ENCODE measurements around the gene EHD3.

Gene EHD3

GRCh38 chr2:31234683-31235503, 941 bp downstream of the EHD3 start:
- peaks cover 2% of the 10 kb centered on the region; the same call in 1 of the 2 replicates for H3K4me1 ChIP-seq (ENCODE audit: control insufficient read depth, insufficient read depth, low read length)
- no CpG with 5 or more reads among the region's 17 CpGs for WGBS (ENCODE audit: insufficient coverage, insufficient read length)

GRCh38 chr2:31235504-31235902, 1.6 kb downstream of the EHD3 start:
- H3K36me3 ChIP-seq (ENCODE audit: control insufficient read depth, insufficient read depth, low read length): no peaks in the 10 kb centered on the region
- no peaks in the 10 kb centered on the region for H3K9me3 ChIP-seq (ENCODE audit: control insufficient read depth, insufficient read depth, low read length)
- H3K4me1 ChIP-seq (ENCODE audit: control insufficient read depth, insufficient read depth, low read length): peaks cover 2% of the 10 kb centered on the region; the same call in 1 of the 2 replicates
- no peak overlapping the region for H3K4me3 ChIP-seq (ENCODE audit: low read length)
- no peak for DNase-seq (ENCODE audit: low read depth, low spot score)
- no peak overlapping the region for H3K27ac ChIP-seq (ENCODE audit: low read length)
- H3K27me3 ChIP-seq (ENCODE audit: control insufficient read depth, insufficient read depth, low read length): no peaks in the 10 kb centered on the region; the same call in 1 of the 2 replicates
- WGBS (ENCODE audit: insufficient coverage, insufficient read length): no CpG with 5 or more reads among the region's 4 CpGs

More at GRCh38 chr2:31234683-31235503, 941 bp downstream of the EHD3 start:
- H3K27ac ChIP-seq (ENCODE audit: low read length): no peak overlapping the region
- DNase-seq (ENCODE audit: low read depth, low spot score): no peak
- H3K4me3 ChIP-seq (ENCODE audit: low read length): peak overlapping the region; percentile 53; the same call in 1 of the 2 replicates
- no peaks in the 10 kb centered on the region; the same call in 1 of the 2 replicates for H3K27me3 ChIP-seq (ENCODE audit: control insufficient read depth, insufficient read depth, low read length)
- no peaks in the 10 kb centered on the region for H3K9me3 ChIP-seq (ENCODE audit: control insufficient read depth, insufficient read depth, low read length)
- no peaks in the 10 kb centered on the region for H3K36me3 ChIP-seq (ENCODE audit: control insufficient read depth, insufficient read depth, low read length)

GRCh38 chr2:31236433-31237205, 2.7 kb downstream of the EHD3 start:
- Histone ChIP-seq H3K27ac (ENCODE audit: low read length) (no peak overlapping the region), H3K27me3 (ENCODE audit: control insufficient read depth, insufficient read depth, low read length) (no peaks in the 10 kb centered on the region; the same call in 1 of the 2 replicates), H3K4me3 (ENCODE audit: low read length) (no peak overlapping the region), H3K36me3 (ENCODE audit: control insufficient read depth, insufficient read depth, low read length) (no peaks in the 10 kb centered on the region), H3K4me1 (ENCODE audit: control insufficient read depth, insufficient read depth, low read length) (peaks cover 2% of the 10 kb centered on the region; the same call in 1 of the 2 replicates), H3K9me3 (ENCODE audit: control insufficient read depth, insufficient read depth, low read length) (no peaks in the 10 kb centered on the region)
- no CpG with 5 or more reads among the region's 7 CpGs for WGBS (ENCODE audit: insufficient coverage, insufficient read length)
- DNase-seq (ENCODE audit: low read depth, low spot score): no peak

- no peak for DNase-seq (ENCODE audit: low read depth, low spot score)
- H3K27ac ChIP-seq (ENCODE audit: low read length): no peak overlapping the region
- no CpG with 5 or more reads among the region's 9 CpGs for WGBS (ENCODE audit: insufficient coverage, insufficient read length)
- H3K27me3 ChIP-seq (ENCODE audit: control insufficient read depth, insufficient read depth, low read length): no peaks in the 10 kb centered on the region; the same call in 1 of the 2 replicates
- H3K4me1 ChIP-seq (ENCODE audit: control insufficient read depth, insufficient read depth, low read length): peaks cover 2% of the 10 kb centered on the region; the same call in 1 of the 2 replicates
- no peaks in the 10 kb centered on the region for H3K36me3 ChIP-seq (ENCODE audit: control insufficient read depth, insufficient read depth, low read length)
- H3K9me3 ChIP-seq (ENCODE audit: control insufficient read depth, insufficient read depth, low read length): no peaks in the 10 kb centered on the region
- no peak overlapping the region for H3K4me3 ChIP-seq (ENCODE audit: low read length)
Observed at GRCh38 chr2:31237348-31238017, 3.5 kb downstream of the EHD3 start.

GRCh38 chr2:31238126-31238905, 4.4 kb downstream of the EHD3 start:
- no CpG with 5 or more reads among the region's 10 CpGs for WGBS (ENCODE audit: insufficient coverage, insufficient read length)

GRCh38 chr2:31238906-31239592, 5.1 kb downstream of the EHD3 start:
- Histone ChIP-seq H3K36me3 (ENCODE audit: control insufficient read depth, insufficient read depth, low read length) (no peaks in the 10 kb centered on the region), H3K27ac (ENCODE audit: low read length) (no peak overlapping the region), H3K9me3 (ENCODE audit: control insufficient read depth, insufficient read depth, low read length) (no peaks in the 10 kb centered on the region), H3K4me1 (ENCODE audit: control insufficient read depth, insufficient read depth, low read length) (0 out of 2 replicates have a peak, but pooled peaks cover 2% of the 10 kb centered on the region), H3K27me3 (ENCODE audit: control insufficient read depth, insufficient read depth, low read length) (no peaks in the 10 kb centered on the region; the same call in 1 of the 2 replicates), H3K4me3 (ENCODE audit: low read length) (no peak overlapping the region)
- DNase-seq (ENCODE audit: low read depth, low spot score): no peak
- WGBS (ENCODE audit: insufficient coverage, insufficient read length): no CpG with 5 or more reads among the region's 13 CpGs

More at GRCh38 chr2:31238126-31238905, 4.4 kb downstream of the EHD3 start:
- Histone ChIP-seq H3K4me1 (ENCODE audit: control insufficient read depth, insufficient read depth, low read length) (0 out of 2 replicates have a peak, but pooled peaks cover 2% of the 10 kb centered on the region), H3K9me3 (ENCODE audit: control insufficient read depth, insufficient read depth, low read length) (no peaks in the 10 kb centered on the region), H3K4me3 (ENCODE audit: low read length) (no peak overlapping the region), H3K27ac (ENCODE audit: low read length) (no peak overlapping the region), H3K36me3 (ENCODE audit: control insufficient read depth, insufficient read depth, low read length) (no peaks in the 10 kb centered on the region), H3K27me3 (ENCODE audit: control insufficient read depth, insufficient read depth, low read length) (no peaks in the 10 kb centered on the region; the same call in 1 of the 2 replicates)
- no peak for DNase-seq (ENCODE audit: low read depth, low spot score)

- no peak overlapping the region for H3K4me3 ChIP-seq (ENCODE audit: low read length)
Observed at GRCh38 chr2:31239593-31240177, 5.7 kb downstream of the EHD3 start.

GRCh38 chr2:31240381-31241365, 6.7 kb downstream of the EHD3 start:
- Histone ChIP-seq H3K4me1 (ENCODE audit: control insufficient read depth, insufficient read depth, low read length) (no peaks in the 10 kb centered on the region), H3K9me3 (ENCODE audit: control insufficient read depth, insufficient read depth, low read length) (no peaks in the 10 kb centered on the region), H3K4me3 (ENCODE audit: low read length) (no peak overlapping the region), H3K27me3 (ENCODE audit: control insufficient read depth, insufficient read depth, low read length) (no peaks in the 10 kb centered on the region), H3K36me3 (ENCODE audit: control insufficient read depth, insufficient read depth, low read length) (no peaks in the 10 kb centered on the region), H3K27ac (ENCODE audit: low read length) (no peak overlapping the region)
- no CpG with 5 or more reads among the region's 11 CpGs for WGBS (ENCODE audit: insufficient coverage, insufficient read length)
- DNase-seq (ENCODE audit: low read depth, low spot score): no peak

More at GRCh38 chr2:31239593-31240177, 5.7 kb downstream of the EHD3 start:
- Histone ChIP-seq H3K27ac (ENCODE audit: low read length) (no peak overlapping the region), H3K9me3 (ENCODE audit: control insufficient read depth, insufficient read depth, low read length) (no peaks in the 10 kb centered on the region), H3K4me1 (ENCODE audit: control insufficient read depth, insufficient read depth, low read length) (0 out of 2 replicates have a peak, but pooled peaks cover 2% of the 10 kb centered on the region), H3K36me3 (ENCODE audit: control insufficient read depth, insufficient read depth, low read length) (no peaks in the 10 kb centered on the region), H3K27me3 (ENCODE audit: control insufficient read depth, insufficient read depth, low read length) (no peaks in the 10 kb centered on the region; the same call in 1 of the 2 replicates)
- DNase-seq (ENCODE audit: low read depth, low spot score): no peak
- no CpG with 5 or more reads among the region's 22 CpGs for WGBS (ENCODE audit: insufficient coverage, insufficient read length)
